Mesothelial cell of epicardium (in vitro differentiated cells): ENCODE measurements around the gene SPTBN5. TPM values are rescaled to one million over a fixed set of nuclear protein-coding genes. Genes with fewer than 3 reads are reported as not detected.

ENCODE experiments used
- DNase-seq, 2 experiments: peaks; one replicate each; pipeline ENCODE4 v3.0.0; 2021; ENCODE audit warnings: low spot score in 2 of 2; ENCODE audit not compliant: unreplicated experiment in 2 of 2
- H3K27ac Mint-ChIP-seq: 2 replicates; pipeline ENCODE4 v1.8.0; 2021; ENCODE audit warnings: mixed read lengths
- H3K27me3 Mint-ChIP-seq: 2 replicates; pipeline ENCODE4 v1.8.0; 2021; ENCODE audit warnings: low read depth, mixed read lengths
- H3K36me3 Mint-ChIP-seq: 2 replicates; pipeline ENCODE4 v1.8.0; 2021; ENCODE audit warnings: mixed read lengths
- H3K4me1 Mint-ChIP-seq: 2 replicates; pipeline ENCODE4 v1.8.0; 2021; ENCODE audit warnings: mixed read lengths
- H3K4me3 Mint-ChIP-seq: 2 replicates; pipeline ENCODE4 v1.8.0; 2021; ENCODE audit warnings: mild to moderate bottlenecking, moderate library complexity, mixed read lengths
- H3K9me3 Mint-ChIP-seq: 2 replicates; pipeline ENCODE4 v1.8.0; 2021; ENCODE audit warnings: mixed read lengths
- total RNA-seq: library from RNA; stranded (reverse); gene quantifications from 3 replicates; pipeline ENCODE4 v1.2.1, GENCODE V29; 2021
- TF ChIP-seq, protein P1 (sequence below): fragments of 200-600 bp; sonication (generic); IDR thresholded peaks from one replicate; pipeline ENCODE4 v1.5.0; 2021; ENCODE audit warnings: antibody characterized with exemption; ENCODE audit not compliant: unreplicated experiment

The SPTBN5 gene
- total RNA-seq, 1 donor from 2014 or later: 2.7 TPM

DNA sequence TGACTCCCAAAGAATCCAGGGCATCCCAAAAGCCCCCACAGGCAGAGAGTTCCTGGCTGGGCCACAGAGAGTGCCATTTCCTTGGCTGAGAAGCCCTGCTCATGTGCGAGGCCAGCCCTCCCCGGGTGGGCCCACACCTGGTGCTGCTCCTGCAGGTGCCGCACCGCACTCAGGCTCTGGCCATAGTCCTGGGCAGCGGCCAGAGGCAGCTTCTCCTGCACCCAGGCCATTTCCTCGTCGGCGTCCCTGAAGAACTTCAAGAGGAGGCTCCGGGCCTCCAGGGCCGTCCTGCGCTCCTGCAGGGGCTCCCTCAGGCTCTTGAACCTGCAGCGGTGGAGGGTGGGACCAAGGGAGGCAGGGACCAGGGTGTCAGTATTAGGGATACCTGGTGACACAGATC lies 37.1 kb downstream of the SPTBN5 start:
- Mint-ChIP-seq H3K36me3 (no peaks in the 10 kb centered on the region), H3K9me3 (no peaks in the 10 kb centered on the region), H3K27me3 (no peaks in the 10 kb centered on the region), H3K4me1 (peaks cover 12% of the 10 kb centered on the region), H3K27ac (no peak overlapping the region), H3K4me3 (no peak overlapping the region)
- TF ChIP-seq, protein P1, sequence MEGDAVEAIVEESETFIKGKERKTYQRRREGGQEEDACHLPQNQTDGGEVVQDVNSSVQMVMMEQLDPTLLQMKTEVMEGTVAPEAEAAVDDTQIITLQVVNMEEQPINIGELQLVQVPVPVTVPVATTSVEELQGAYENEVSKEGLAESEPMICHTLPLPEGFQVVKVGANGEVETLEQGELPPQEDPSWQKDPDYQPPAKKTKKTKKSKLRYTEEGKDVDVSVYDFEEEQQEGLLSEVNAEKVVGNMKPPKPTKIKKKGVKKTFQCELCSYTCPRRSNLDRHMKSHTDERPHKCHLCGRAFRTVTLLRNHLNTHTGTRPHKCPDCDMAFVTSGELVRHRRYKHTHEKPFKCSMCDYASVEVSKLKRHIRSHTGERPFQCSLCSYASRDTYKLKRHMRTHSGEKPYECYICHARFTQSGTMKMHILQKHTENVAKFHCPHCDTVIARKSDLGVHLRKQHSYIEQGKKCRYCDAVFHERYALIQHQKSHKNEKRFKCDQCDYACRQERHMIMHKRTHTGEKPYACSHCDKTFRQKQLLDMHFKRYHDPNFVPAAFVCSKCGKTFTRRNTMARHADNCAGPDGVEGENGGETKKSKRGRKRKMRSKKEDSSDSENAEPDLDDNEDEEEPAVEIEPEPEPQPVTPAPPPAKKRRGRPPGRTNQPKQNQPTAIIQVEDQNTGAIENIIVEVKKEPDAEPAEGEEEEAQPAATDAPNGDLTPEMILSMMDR: no peak
- no peak for DNase-seq

DNA sequence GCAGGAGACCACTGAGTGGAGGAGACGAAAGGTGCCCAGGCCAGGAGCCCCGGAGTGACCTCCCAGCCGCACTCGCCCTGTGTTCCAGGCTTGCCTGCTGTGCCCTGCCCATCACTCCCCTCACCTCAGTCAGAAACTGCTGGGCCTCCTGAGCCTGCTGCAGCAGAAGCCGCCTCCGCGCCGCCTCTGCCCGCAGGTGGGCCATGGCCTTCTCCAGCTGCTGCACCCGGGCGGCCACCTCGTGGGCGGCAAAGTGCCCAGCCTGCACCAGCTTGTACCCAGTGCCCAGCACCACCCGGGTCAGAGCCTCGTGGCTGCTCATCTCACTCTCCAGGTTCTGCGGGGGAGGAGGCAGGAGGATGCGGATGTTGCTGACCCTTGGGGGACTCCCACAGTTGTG lies 37.6 kb downstream of the SPTBN5 start:
- Mint-ChIP-seq H3K4me1 (peaks cover 12% of the 10 kb centered on the region), H3K9me3 (no peaks in the 10 kb centered on the region), H3K36me3 (no peaks in the 10 kb centered on the region), H3K27ac (no peak overlapping the region), H3K27me3 (no peaks in the 10 kb centered on the region), H3K4me3 (no peak overlapping the region)
- TF ChIP-seq, protein P1: no peak
- DNase-seq: no peak

DNA sequence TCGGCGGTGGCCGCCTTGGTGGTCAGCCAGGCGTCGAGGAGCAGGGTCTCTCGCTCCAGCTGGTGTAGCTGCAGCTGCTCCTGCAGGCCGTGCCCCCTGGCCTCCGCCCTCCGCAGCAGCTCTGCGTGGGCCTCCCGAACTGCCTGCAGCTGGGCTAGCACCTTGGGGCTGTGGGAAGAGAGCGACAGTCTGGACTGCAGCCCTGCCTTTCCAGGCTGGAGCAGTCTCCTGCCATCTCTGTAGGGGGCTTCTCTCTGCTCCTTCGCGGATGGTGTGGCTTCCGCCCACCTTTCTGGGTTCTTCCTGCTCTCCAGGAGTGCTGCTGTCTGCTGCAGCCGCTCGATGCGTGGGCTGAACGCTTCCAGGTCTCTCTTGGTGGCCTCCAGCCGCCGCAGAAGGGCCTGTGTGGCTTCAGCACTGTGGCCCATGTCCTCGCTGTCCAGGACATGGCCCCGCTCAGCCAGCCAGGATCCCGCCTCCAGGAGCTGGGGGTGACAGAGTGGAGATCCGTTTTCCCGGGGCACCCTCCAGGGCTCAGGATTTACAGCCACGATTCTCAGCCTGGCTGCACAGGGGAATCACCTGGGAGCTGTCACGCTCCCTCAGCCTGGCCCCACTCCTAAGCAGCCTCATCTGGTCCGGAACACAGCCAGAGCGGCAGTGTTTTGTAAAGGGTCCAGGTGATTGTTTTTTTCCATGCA lies 38.4 kb downstream of the SPTBN5 start:
- TF ChIP-seq, protein P1: no peak
- no peaks in the 10 kb centered on the region for H3K36me3 Mint-ChIP-seq
- H3K4me3 Mint-ChIP-seq: no peak overlapping the region
- DNase-seq: no peak
- no peaks in the 10 kb centered on the region for H3K27me3 Mint-ChIP-seq
- peaks cover 12% of the 10 kb centered on the region for H3K4me1 Mint-ChIP-seq
- no peak overlapping the region for H3K27ac Mint-ChIP-seq
- no peaks in the 10 kb centered on the region for H3K9me3 Mint-ChIP-seq

DNA sequence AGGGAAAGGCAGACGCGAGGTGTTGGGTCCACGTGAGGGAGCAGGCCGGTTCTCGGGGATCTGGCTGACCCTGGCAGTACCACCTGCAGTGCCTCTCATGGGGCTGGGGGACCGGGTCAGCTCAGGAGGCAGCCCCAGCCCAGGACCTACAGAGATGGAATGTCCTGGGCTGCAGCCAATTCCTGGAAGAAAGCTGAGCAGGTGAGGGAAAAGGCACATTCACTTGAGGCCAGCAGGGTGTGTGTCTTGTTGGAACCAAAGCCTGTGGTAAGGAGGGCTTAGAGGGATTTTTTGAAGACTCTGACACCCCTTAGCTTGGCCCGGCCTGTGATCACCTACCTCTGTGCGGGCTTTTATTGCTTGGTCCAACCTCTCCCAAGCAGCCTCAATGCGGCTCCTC lies 39.4 kb downstream of the SPTBN5 start:
- no peaks in the 10 kb centered on the region for H3K36me3 Mint-ChIP-seq
- TF ChIP-seq, protein P1: no peak

DNA sequence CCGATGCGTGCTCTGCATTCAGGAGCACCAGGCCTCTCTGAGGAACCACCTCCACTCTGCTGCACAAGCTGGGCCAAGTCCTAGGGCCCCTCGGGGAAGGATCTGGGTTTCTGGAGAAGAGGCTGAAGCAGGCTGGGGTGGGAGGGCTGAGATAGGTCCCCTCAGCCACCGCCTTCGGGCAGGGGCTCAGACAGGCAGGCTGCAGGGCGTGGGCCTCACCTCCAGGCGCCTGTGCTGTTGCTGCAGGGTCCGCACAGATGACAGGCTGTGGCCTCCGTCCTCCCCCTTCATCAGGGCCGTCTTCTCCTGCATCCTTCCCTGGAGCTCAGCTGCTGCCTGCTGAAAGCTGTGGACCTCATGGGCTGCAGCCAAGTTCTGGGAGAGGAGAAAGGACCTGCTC lies 40.0 kb downstream of the SPTBN5 start:
- TF ChIP-seq, protein P1: no peak
- Mint-ChIP-seq H3K4me3 (no peak overlapping the region), H3K36me3 (no peaks in the 10 kb centered on the region), H3K27ac (no peak overlapping the region), H3K4me1 (peaks cover 12% of the 10 kb centered on the region), H3K27me3 (no peaks in the 10 kb centered on the region), H3K9me3 (no peaks in the 10 kb centered on the region)
- no peak for DNase-seq

More for the DNA sequence above, 39.4 kb downstream of the SPTBN5 start:
- no peak overlapping the region for H3K27ac Mint-ChIP-seq
- peaks cover 12% of the 10 kb centered on the region for H3K4me1 Mint-ChIP-seq
- no peak overlapping the region for H3K4me3 Mint-ChIP-seq
- H3K9me3 Mint-ChIP-seq: no peaks in the 10 kb centered on the region
- no peak for DNase-seq
- no peaks in the 10 kb centered on the region for H3K27me3 Mint-ChIP-seq
